ENCODE results near the gene LCE1C. TPM values are rescaled to one million over a fixed set of nuclear protein-coding genes. Genes with fewer than 3 reads are reported as not detected.

Gene LCE1C
- total and polyA plus RNA-seq, 12 donors: not detected

DNA sequence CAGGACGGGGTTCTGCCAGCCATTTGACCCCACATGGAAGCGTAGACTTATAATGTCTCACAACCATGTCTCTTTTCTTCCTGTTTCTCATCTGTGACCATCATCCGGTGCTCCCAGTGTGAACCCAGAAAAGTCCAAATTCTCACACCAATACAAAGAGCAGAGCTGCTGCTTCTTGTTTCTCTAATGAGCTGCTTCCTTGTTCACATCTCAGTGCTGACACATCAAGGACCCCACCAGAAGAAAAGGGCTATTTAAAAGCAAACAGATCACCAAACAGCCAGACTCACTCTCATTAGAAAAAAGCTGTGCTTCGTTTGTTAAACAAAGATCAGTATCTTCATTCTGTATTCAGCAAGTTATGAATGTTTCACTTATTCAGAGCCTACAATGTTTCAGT, 10.8 kb downstream of the LCE1C start:
- Histone ChIP-seq H3K9me3 (replicated peaks in 1 of 3) (no peaks in the 10 kb centered on the region), H3K27ac (no peak overlapping the region), H3K4me3 (no peak overlapping the region), H3K4me1 (replicated peaks in 1 of 2) (no peaks in the 10 kb centered on the region), H3K36me3 (replicated peaks in 1 of 2) (no peaks in the 10 kb centered on the region), H3K27me3 (no peaks in the 10 kb centered on the region)
- no peak for DNase-seq
- TF ChIP-seq, protein P1, sequence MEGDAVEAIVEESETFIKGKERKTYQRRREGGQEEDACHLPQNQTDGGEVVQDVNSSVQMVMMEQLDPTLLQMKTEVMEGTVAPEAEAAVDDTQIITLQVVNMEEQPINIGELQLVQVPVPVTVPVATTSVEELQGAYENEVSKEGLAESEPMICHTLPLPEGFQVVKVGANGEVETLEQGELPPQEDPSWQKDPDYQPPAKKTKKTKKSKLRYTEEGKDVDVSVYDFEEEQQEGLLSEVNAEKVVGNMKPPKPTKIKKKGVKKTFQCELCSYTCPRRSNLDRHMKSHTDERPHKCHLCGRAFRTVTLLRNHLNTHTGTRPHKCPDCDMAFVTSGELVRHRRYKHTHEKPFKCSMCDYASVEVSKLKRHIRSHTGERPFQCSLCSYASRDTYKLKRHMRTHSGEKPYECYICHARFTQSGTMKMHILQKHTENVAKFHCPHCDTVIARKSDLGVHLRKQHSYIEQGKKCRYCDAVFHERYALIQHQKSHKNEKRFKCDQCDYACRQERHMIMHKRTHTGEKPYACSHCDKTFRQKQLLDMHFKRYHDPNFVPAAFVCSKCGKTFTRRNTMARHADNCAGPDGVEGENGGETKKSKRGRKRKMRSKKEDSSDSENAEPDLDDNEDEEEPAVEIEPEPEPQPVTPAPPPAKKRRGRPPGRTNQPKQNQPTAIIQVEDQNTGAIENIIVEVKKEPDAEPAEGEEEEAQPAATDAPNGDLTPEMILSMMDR (IDR thresholded peaks at IDR 0.05): no peak
- TF ChIP-seq POLR2A (IDR thresholded peaks at IDR 0.05): no peak
- 40 to 57% (median 51%) methylated on average over 4 of the region's 4 CpGs for WGBS, 4 donors
- intact Hi-C loops (cut with DNase I): no loop called here

DNA sequence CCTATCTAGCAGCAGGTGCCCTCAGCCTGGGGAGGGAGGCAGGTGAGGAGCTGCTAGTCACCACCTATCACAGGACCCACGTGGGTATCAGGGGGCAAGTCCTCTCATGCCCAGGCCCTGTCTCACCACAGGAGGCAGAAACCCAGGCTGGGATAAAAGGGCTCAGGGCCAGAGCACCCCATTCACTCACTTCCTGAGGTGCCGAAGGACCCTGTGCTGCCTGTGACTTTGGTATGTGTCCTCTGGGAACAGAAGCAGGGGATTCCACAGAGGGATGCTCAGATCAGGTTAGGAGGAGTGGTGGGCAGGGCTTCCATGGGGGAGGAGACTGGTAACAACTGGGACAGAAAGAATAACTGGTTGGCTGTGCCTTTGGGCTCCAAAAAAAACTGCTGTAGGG, 20.4 kb downstream of the LCE1C start, which contains the start of gene LCE1E:
Gene LCE1E, plus strand, starts transcription at position 181 of the 400 bp plus-strand sequence. CDS start 1,043 bp downstream, outside the sequence.
- no peak within 1 kb of the TSS for H3K27ac ChIP-seq
- no peaks in the 10 kb centered on the region for H3K4me1 ChIP-seq (replicated peaks in 1 of 2)
- H3K36me3 ChIP-seq (replicated peaks in 1 of 2): no peaks in the 10 kb centered on the region
- no peak for TF ChIP-seq POLR2A (IDR thresholded peaks at IDR 0.05)
- TF ChIP-seq, protein P1 (IDR thresholded peaks at IDR 0.05): no peak
- DNase-seq: no peak
- H3K27me3 ChIP-seq: no peaks in the 10 kb centered on the region
- H3K4me3 ChIP-seq: no peak within 1 kb of the TSS
- WGBS, 4 donors: 21 to 50% (median 45%) methylated on average over 2 of the region's 2 CpGs
- H3K9me3 ChIP-seq (replicated peaks in 1 of 3): no peaks in the 10 kb centered on the region
- intact Hi-C loops (cut with DNase I): no loop called here

DNA sequence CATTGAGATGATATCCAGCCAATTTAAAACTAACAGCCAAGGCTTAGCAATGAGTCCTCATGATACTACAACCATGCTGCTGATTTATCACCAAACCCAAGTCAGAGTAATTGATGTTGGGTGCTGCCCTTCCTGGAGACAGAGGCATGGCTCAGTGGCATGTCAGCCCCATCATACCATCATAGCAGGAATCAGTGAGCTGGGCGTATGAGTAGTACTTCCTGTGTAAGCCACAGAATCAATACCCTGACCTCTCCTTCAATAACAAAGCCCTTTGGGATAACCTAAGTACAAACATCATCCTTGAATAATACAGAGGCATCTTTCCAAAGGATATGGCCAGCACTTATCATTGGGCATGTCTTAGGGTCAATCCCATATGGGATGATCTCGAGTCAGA, 23.4 kb downstream of the LCE1C start:
- 55 to 74% (median 60%) methylated on average over 2 of the region's 2 CpGs for WGBS, 4 donors

DNA sequence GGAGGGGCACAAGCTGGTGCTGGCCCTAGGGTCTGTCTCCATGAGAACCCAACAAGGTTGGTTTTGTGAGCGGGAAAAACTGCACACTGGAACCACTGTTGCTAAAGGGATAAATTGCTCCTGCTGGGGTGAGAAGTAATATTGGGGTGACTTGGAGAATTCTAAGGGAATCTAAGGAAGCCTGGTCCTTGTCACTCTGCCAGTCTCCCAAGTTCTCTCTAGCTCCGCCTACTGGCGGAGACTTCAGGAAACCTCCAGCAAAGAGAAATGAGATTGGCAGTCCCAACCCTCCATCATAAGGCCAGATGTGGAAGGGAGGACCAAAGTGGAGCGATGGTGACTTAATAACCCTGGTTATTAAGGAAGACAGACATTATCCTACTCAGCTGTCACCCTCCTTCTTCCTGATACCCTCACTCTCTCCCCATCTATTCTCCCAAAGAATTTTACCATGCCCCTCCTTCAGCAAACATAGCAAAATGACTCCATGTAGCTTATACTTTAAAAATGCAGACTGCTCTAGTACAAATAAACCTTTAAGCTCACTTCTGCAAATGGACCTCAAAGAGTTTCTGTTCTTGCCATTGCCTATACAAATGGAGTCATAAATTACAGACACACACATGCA, 28.8 kb downstream of the LCE1C start:
- DNase-seq: no peak
- intact Hi-C loops (cut with DNase I): no loop called here
- no peak overlapping the region for H3K27ac ChIP-seq
- TF ChIP-seq, protein P1 (IDR thresholded peaks at IDR 0.05): no peak
- no peak for TF ChIP-seq POLR2A (IDR thresholded peaks at IDR 0.05)
- no peaks in the 10 kb centered on the region for H3K9me3 ChIP-seq (replicated peaks in 1 of 3)
- no peaks in the 10 kb centered on the region for H3K36me3 ChIP-seq (replicated peaks in 1 of 2)
- 44 to 59% (median 51%) methylated on average over 4 of the region's 4 CpGs for WGBS, 4 donors
- no peak overlapping the region for H3K4me3 ChIP-seq
- H3K4me1 ChIP-seq (replicated peaks in 1 of 2): no peaks in the 10 kb centered on the region
- H3K27me3 ChIP-seq: no peaks in the 10 kb centered on the region

More for the DNA sequence above, 23.4 kb downstream of the LCE1C start:
- Histone ChIP-seq H3K4me3 (no peak overlapping the region), H3K4me1 (replicated peaks in 1 of 2) (no peaks in the 10 kb centered on the region), H3K36me3 (replicated peaks in 1 of 2) (no peaks in the 10 kb centered on the region), H3K27me3 (no peaks in the 10 kb centered on the region), H3K9me3 (replicated peaks in 1 of 3) (no peaks in the 10 kb centered on the region), H3K27ac (no peak overlapping the region)
- intact Hi-C loops (cut with DNase I): no loop called here
- no peak for DNase-seq
- TF ChIP-seq, protein P1 (IDR thresholded peaks at IDR 0.05): no peak
- TF ChIP-seq POLR2A (IDR thresholded peaks at IDR 0.05): no peak
